GM21786 (cell line): ENCODE results near the gene GIGYF1.

Source experiments
- ATAC-seq: cut with Tn5 transposase; IDR thresholded peaks from one replicate; pipeline ENCODE4 v1.9.1; 2021; ENCODE audit not compliant: unreplicated experiment

GIGYF1 gene

GRCh38 chr7:100684534-100685042, 9.5 kb downstream of the GIGYF1 start:
- no peak for ATAC-seq

- no peak for ATAC-seq
Observed at GRCh38 chr7:100683659-100684533, 10.2 kb downstream of the GIGYF1 start.

GRCh38 chr7:100682991-100683658, 10.9 kb downstream of the GIGYF1 start:
- ATAC-seq, result no peak

- no peak for ATAC-seq
Observed at GRCh38 chr7:100682228-100682741, 11.8 kb downstream of the GIGYF1 start.

GRCh38 chr7:100681491-100682227, 12.4 kb downstream of the GIGYF1 start:
- no peak for ATAC-seq

GRCh38 chr7:100680576-100681271, 13.3 kb downstream of the GIGYF1 start:
- ATAC-seq, result no peak

- ATAC-seq, result no peak
Observed at GRCh38 chr7:100679927-100680575, 14.0 kb downstream of the GIGYF1 start.

GRCh38 chr7:100679129-100679926, 14.7 kb downstream of the GIGYF1 start:
- ATAC-seq, result no peak

GRCh38 chr7:100678291-100678984, 15.6 kb downstream of the GIGYF1 start:
- no peak for ATAC-seq

- no peak for ATAC-seq
Observed at GRCh38 chr7:100677308-100678267, 16.5 kb downstream of the GIGYF1 start.

GRCh38 chr7:100676501-100677306, 17.3 kb downstream of the GIGYF1 start:
- no peak for ATAC-seq

GRCh38 chr7:100675581-100676350, 18.3 kb downstream of the GIGYF1 start:
- ATAC-seq, result peak; percentile 39

GRCh38 chr7:100675105-100675451, 19.0 kb downstream of the GIGYF1 start:
- no peak for ATAC-seq

GRCh38 chr7:100674411-100675104, 19.5 kb downstream of the GIGYF1 start:
- no peak for ATAC-seq

GRCh38 chr7:100673942-100674410, 20.1 kb downstream of the GIGYF1 start:
- no peak for ATAC-seq
